Stimulated activated CD4-positive, alpha-beta T cell treated with anti-CD3 and anti-CD28 coated beads, TNF-alpha, amount 100 ng/mL, for 48 hours (primary cell): ENCODE data around the gene RERG.

Source experiments
- DNase-seq, 3 donors: peaks; one replicate each; pipeline ENCODE4 v3.0.0-alpha.2; 2020; ENCODE audit warnings: low read depth in 3 of 3

Gene RERG

DNA sequence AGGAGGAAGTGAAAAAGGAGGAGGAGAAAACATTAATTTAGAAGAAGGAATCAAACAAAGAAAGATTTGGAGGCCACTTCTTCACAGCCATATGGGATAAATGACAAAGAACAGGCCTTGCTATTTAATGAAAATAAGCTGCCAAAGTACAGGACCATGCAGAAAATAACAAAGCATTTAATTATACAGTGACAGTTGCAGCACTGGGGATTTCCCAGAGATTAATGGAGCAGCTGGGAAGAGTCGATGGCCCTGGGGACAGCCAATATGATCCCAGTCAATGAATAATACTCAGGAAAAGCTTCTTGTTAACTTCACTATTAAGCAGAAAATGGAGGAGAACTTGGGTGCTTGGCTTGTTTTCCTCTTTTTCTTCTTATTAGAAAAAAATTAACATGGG is 34.6 kb downstream of the RERG start:
- no peak for DNase-seq

DNA sequence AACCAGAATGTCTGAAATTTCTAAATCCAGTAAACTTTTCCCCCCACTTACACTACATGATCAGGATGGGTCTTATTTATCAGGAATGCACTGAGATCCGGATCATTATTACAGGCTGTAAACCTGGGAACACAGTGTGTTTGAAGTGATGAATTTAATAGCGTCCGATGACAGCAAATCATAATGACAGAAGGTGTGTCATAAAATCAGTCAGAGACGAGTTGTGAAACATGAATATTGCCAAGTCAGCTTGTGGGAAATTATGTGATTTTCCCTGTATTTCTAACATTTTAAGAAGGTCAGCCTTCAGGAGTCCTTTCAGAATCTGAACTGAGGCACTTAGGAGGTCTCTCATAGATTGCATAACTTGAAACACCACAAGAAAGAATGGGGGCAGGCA is 36.7 kb downstream of the RERG start:
- DNase-seq: no peak

DNA sequence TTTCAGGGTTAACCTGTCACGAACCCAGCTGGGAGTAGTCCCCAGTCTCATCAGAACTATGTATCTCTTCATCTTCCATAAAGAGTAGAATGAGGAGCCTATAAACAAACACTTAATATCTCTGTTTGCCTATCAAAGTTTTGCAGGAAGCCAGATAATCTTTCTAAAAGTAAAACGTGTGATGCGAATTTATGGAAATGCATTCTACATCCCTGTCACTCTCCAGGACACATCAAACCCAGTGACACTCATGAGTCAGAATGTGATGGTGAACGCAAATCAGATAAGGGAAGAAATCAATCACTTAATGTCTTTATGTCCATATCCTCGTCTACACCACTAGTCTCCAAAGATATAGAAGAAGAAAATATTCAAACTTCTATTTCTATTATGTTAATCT is 37.4 kb downstream of the RERG start:
- no peak for DNase-seq

DNA sequence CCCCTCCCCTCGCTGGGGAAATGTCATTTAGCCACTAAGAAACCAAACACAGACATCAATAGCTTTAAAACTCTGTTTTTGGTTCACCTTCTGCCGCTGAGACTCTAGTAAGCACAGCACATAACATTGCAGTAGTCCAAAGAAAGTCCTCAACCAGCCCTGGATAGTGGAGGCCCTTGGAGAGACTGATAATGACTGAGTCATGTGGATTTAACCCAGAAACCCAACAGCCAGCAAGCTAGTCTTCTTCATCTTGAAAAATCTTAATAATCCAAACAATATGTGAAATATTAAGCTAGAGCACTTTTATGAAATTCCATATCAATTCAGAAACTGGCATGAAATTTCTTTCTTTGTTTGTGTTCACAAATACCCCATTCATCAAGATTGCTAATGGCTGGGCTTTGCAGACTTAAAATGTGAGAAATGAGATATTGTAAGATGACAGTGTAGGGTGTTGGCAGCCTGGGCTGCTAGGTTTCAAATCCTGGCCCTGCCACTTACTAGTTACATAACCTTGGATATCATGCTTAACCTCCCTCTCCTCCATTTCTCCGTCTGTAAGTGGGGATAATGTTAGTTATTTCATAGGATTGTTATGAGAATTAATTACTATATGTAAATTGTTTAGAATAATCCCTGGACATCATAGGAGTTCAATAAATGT is 40.1 kb downstream of the RERG start:
- no peak for DNase-seq

DNA sequence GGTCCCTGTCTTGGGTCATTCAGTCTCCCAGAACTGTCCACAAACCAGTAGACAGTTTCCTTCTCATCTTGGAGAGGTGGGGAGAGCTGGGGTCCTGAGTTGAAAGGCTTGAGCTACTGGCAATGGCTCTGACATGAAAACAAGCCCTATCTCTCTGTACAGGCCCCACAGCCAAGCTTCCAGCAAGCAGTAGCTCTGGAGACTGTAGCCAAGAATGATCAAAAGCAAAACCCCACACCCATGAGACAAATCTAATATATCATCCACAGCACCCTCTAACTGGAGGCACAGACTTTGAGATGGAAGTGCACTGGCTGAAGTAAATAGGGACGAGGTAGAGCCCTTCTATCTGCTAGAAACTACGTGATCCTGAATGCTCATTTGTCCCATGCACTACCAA is 40.9 kb downstream of the RERG start:
- no peak for DNase-seq

DNA sequence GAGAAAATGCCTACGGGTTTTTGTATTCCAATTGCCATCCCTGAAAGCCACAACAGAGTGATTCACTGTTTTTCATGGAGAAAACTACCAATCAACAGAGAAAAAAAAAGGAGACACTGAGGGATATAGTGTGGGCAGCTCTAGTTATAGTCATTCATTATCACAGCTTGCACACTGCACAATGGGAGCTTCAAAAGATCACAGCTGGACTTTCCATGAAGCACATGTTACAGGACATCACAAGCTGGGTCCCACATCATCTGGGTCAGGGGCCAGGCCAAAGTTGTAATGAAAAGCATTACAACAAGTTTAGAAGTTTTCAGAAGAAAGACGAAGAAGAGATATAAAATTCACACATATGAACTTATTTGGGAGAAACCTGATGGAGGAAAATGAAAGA is 41.5 kb downstream of the RERG start:
- no peak for DNase-seq

DNA sequence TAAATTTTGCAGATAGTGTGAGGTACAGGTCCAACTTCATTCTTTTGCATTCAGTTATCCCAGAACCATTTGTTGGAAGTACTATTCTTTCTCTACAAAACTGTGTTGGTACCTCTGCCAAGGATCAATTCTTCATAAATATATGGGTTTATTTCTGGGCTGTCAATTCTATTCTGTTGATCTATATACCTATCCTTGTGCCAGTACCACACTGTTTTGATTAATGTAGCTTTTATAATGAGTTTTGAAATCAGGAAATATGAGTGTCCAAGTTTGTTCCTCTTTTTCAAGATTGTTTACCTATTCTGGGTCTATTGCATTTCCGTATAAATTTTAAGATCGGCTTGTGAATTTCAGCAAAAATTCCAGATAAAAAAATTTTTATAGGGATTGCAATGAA is 48.1 kb downstream of the RERG start:
- no peak for DNase-seq

DNA sequence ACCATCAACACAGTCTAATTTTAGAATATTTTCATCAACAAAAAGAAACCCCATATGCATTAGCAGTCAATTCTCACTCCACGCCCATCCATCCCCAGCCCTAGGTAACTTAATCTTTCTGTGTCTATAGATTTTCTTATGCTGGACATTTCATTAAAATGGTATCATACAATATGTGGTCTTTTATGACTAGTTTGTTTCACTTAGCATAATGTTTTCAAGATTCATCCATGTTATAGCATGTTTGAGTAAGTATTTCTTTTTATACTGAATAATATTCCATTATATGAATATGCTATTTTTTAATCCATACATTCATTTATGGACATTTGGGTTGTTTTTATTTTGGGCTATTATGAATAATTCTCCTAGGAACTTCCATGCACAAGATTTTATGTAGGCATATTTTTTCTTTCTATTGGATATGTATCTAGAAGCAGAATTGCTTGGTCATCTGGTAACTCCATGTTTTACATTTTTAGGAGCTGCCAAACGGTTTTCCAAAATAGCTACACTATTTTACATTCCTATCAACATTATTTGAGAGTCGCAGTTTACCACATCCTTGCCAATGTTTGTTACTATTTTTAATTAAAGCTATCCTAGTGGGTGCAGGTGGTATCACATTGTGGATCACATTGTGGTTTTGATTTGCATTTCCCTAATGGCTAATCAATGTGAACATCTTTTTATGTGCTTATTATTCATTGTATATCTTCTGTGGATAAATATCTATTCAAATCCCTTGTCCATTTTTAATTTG is 49.0 kb downstream of the RERG start:
- no peak for DNase-seq

DNA sequence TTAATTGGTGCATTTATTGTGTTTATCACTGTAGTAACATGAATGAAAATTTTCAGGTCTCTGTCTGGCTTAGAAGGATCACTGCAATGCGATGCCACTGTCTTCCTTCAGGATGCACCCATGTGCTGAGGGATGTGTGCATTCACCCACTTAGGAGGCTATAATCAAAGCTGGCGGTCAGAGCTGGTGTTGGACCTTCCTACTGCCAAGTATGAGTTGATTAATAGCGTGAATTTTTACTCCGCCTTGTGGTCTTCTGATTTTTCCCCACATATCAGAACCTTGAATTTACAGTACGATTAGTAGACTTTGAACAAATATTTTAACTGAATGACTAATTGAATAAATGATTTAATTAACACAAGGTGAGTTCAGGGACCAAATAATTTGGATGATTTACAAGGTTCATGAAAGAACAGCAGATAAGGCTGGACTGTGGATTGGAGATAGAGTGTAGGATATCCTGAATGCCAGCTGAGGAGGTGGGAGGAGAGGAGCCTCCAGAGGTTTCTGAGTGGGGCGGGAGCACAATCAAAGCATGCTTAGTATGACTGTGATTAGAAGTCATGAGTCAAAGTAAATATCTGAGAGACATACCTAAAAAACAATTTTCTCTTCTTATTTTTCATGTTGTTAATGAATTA is 50.1 kb downstream of the RERG start:
- DNase-seq: no peak

DNA sequence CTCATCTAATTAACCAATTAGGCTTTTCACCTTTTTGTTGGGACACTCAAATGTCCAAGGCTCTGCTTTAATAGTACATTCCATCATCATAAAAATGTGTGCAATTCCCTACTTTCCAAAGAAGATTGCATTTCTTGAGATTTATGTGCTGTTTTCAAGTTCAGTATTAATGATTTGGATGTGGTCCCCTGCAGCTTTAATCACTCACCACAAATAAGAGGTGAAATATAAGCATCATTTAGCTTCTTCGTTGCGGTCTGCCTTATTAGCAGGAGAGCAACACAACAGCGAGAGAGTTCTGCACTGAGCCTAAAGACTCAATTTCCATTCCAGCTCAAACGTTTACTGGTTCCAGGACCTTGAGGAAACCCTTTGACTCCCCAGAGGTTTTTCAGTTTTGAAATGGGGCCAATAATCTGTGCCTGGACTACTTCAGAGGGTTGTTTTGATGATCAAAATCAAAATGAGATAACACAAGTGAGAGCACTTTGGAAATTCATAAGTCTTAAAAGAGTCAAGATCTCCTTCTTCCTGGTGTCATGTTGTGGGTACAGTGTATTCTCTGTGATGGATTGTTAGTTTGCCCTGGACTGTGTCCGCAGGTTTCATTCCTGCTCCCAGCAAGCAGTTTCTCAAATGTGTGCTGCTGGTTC is 53.1 kb downstream of the RERG start:
- no peak for DNase-seq

DNA sequence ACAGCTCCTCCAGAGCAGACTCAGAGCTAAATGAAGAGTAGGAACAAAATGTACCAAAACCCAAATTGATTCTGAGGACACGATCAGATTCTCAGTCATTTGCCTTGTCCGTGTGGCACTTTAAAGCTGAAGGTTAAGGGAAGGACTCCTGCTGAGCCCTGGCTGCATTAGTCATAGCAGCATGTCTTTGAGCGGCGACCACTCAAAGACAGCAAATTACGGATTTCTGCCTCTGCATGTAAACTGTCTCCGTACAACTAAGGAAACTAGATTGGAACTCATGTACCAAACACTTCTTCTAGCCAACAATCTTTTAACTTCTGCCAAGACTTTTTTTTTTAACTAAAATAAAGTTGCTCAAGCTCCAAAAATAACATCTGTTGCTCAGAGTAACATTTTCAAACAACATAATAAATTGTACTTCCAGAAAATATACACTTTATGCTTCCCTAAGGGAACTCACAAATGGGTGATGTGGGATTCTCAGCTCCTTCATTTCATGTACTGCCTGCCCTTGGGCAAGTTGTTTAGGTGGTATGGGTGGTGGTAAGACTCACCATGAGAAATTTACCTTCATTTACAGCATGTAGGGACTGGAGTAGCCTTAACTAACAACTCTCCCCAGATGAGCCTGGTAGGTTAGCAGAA is 56.1 kb downstream of the RERG start:
- no peak for DNase-seq

DNA sequence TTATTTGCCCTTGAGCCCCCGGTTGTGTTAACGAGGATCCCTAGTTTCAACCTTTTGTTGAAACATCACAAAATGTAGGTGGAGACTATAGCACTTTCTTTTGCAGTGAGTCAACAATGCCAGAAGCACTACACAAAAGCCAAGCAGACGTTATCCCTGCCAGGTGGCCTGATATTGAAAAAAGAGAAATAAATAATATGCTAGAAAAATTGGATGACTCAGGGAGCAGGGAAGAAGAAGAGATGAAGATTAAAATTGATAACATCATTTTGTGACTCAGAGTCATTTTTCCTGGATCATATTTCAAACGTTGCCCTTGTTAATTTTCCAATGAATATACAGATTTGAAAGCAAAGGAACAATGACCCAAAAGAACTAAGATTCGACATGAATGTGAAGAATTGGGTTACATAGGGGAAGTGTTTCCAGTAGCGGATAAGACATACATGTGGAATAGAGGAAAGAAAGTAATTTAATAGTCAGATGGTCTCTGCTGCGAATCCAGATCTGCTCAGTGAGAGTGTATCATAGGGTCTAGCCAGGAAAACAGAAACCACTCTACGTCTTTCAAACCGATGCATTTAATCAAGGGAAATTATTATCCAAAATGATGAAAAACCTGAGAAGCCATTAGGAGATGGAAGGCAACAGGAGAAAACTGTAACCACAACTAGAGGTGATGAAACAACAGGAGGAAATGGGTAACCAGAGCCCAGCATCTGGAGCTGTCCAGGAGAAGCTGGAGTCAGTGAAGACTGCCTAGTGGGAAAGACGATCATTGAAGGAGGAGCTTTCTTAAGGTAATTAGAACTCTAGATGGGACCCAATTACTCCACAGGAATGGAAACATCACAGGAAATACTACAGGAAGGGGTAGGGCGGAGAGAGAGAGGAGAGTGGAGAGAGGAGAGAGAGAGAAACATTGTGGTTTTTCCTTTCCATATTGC is 57.9 kb downstream of the RERG start:
- DNase-seq: no peak

DNA sequence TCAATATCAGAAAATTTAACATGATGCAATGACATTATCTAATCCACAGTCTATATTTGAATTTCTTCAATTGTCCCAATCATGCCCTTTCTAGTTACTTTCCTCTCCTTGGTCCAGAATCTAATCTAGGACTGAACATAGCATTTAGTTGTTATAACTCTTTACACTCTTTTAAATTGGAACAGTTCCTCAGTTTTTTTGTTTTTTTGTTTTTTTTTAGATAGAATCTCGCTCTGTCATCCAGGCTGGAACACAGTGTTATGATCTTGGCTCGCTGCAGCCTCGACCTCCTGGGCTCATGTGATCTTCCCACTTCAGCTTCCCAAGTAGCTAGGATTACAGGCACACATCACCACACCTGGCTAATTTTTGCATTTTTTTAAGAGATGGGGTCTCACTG is 63.1 kb downstream of the RERG start:
- DNase-seq: no peak

DNA sequence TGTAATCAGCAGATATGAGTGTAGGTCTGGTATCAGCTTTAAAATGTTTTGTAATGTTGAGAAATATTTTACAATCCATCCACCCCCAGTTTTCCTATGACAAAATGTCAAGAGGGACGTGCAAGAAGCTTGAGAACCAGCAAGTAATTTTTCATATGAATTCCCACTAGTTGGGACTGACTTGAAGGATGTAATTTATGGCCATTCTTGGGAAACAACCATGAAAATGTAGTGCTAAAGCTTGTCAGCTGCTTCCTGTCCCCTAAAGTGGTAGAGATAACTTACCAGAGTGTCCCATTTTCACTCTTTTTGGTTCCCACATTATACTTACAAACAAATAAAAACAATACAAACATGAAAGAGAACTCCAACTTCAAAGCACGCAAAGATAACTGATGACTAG is 63.9 kb downstream of the RERG start:
- no peak for DNase-seq

DNA sequence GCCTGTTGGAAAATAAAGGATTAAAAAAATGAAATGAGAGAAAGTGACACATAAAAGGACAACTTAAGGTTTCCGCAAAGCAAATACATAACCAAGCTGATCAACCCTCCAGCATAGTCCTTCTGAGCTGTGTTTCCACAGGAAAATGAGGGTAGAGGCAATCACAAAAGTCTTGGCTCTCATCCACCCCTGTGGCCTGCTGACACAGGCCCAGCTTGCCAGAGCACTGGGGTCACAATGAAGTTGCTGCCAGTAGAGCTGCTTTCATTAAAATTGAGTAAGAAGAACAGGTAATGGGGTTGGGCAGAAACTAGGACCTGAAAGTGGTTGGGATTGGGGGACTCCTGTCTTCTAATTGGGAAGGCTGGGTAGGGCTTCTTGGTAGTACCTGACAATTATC is 65.9 kb downstream of the RERG start:
- DNase-seq: no peak

DNA sequence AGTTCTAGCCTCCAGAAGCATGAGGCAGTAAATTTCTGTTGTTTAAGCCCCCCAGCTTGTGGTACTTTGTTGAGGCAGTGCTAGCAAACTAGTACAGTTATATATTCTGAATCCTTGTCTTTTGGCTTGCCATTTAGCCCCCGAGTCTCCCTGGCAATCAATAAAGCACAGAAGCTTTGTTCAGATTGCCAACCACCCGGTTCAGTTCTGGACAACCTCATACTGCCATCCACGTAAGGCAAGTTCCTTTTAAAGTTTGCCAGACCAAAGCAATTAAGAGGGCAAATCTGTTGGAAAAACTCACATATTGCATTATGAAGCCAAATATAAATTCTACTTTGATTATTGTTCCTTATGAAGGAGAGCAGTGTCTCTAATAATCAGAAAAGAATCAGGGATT is 67.1 kb downstream of the RERG start:
- no peak for DNase-seq

DNA sequence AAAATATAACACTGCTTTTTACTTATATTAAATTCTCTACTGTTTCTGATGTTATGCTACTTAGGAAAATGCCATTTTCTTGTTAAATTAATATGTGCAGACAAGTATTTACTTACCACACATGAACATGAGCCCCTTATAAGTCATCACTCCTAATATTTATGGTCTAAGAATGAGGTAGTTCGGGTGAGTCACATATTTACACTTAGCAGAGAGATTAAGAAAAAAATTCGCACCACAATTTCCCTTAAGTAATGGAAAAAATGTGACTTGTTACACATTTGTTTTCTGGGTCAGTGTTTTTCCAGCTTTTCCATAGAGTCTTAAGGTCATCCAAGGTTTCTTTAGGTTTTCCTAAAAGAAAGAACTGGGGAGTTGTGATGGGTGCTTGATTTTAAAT is 68.3 kb downstream of the RERG start:
- DNase-seq: no peak

DNA sequence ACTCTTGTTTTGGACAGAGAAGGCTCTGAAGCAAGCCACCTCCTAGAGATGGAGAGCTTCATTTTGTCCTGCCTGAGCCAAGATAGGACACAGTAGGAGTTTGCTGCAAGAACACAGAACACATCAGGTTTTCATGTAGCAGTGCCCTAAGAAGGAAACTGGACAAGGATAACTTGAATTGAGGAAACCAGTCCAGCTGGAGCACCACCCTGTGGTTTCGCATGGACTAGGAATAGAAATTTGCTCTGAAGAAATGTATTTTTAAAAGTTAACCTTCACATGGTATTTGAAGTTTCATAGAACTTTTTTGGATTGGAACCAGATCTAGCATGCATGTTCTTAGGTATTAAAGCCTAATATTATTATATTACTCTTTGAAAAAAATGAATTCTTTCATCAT is 68.8 kb downstream of the RERG start:
- DNase-seq: no peak

DNA sequence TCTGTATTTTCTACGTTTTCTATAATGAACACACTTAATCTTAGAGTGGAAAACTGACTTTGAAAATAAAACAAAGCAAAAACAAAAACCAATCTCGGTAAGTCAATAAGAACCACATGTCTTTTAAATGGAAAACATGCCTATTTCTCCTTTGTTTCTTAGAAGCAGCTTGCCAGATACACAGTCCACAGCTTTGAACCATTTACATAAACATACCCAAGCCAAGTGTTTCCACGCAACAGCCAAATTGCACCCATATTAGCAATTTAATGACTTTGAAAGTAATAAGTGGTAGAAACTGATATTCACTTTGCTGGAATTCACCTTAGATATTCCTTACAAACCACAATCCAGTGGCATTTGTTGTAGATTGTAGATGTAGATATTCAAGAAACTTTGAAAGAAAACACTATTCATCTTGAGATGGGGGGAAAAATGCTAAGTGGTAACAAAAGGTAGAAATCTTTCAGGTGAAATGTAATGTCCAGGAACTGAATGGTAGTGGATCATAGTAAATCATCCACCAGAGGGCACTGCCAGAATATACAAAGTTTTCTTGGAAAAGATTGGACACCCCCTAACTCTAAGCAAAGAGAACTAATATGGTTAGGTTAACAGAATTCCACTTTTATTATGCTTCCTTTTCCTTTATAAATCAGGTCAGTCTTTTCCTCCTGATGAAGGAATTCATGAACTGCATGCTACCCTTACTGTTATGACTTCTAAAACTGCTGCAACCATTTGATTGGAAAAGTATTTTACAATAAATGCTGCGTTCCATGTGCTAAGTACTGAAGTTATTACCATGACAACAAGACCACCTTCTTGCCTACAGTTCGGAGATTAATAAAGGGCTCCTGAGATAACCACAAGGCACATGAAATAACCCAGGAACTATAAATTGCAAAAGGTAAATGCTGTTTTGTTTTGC is 69.8 kb downstream of the RERG start:
- DNase-seq: no peak

DNA sequence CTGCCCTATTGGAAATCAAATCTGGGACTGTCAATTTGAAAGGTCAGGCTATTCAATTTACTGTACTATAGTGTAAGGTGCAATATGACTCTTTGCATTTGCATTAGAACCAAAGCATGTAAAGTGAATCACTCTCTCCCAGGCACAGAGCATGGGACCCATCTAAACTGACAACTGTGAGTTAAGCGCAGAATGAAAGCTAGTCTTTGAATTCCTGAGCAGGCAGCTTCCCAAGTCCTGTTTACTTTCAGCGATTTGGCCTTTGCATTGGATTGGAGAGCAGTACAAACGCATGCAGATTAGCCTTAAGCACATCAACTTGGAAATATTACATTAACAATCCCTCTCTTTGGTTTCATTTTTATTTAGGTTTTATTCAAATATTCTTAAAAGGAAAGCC is 74.6 kb downstream of the RERG start:
- no peak for DNase-seq
